ENCODE data around the gene LEPR.
"Not testable (repeated sequence)": the region's sequence is repeated elsewhere in the genome, so short reads cannot be mapped to it uniquely, and the experiment has no call there.

The LEPR gene

GRCh38 chr1:65420590-65421350 lies at the start of gene LEPR, which contains the start of gene LEPROT:
Gene LEPR (plus strand): TSS chr1:65420668. CDS start chr1:65565566, 144,898 bp downstream.
Gene LEPROT (plus strand): TSS chr1:65420668. CDS start chr1:65420725, 57 bp downstream.
- no peak for DNase-seq

DNA sequence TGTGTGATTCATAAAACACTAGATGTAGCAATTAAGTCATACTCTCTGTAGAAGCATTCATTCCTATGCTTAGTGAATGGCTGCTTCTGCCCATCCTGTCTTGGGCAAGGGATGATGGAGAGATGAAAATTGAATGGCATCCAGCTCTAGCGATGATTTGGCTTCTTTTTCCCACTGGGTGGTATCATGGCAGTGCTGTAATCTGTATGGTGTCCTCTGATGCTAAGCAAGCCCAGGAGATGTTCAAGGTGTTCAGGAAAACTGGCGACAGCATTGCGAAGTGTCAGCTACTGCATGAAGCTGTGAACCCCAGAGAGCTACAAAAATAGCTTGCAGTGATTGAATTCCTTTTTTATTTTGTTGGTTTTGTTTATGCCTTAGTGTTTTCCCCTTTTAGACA lies 48.9 kb upstream of the LEPR start:
- no peak for DNase-seq

- no peak for DNase-seq
These were observed 47.9 kb upstream of the LEPR start for GRCh38 chr1:65372557-65372956.

DNA sequence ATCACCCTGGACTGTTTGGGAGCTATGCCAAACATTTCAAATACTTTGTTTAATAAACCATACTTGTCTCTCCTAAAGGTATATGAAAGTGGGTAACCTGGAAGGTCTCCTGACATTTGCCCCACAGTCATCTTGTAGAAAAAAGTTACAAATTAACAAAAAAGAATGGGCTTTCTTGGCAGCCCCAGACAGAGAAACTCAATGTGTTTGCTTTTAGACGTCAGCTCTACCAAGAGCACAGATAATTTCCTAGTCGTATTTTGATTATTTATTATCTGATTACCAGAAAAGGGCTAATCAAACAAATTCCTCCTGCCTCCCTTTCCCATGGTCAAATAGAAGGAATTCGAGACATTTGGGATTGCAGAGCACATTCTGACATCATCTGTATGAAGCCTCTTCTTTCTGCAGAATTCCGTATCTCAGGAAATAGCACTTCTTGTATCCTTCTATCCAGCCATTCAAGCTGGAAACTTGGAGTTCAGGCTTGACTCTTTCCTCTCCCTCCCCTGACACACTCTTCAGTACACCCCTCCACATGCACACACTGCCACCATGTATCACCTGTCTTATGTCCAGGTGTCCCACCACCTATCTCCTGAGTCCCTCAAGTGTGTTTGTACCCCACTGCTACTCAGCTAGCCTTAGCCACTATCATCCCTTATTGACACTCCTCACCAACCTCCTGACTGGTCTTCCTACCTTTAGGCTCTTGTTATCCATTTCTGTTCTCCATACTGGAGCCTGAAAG lies 42.8 kb upstream of the LEPR start:
- DNase-seq = no peak

DNA sequence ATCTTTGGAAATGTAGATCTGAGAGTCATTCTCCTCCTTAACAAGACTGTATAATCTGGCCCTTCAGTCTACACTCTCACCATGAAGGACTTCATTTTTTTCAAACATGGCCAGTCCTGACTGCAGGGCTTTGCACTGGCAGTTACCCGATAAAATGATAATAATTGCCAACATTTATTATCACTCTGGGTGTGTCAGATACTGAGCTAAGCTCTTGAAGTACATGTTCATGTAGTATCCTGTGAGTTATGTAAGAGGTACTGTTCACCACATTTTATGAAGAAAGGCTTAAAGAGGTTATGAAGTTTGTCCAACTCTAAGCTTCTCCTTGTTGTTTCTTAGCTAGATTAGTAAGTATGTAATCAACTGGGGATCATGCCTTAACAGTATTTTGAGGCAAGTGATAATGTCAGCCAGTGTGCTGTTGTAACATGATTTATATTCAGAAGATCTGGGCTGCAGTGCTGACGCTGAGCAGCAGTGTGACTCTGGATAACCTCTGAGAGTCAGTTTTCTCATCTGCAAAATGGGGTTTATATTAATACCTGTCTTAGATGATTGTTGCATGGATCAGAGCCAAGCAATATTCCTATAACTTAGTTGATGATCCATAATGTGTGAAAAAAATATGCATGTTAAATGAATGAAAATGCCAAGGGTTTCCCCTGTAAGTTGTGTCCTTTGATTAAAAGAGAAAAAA lies 42.1 kb upstream of the LEPR start:
- DNase-seq = no peak

DNA sequence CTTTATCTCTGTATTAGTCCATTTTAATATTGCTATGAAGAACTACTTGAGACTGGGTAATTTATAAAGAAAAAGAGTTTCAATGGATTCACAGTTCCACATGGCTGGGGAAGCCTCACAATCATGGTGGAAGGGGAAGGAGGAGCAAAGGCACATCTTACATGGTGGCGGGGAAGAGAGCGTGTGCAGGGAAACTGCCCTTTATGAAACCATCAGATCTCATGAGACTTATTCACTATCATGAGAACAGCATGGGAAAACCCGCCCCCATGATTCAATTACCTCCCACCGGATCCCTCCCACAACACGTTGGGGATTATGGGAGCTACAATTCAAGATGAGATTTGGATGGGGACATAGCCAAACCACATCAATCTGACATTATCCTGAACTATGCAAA lies 36.0 kb upstream of the LEPR start:
- not testable (repeated sequence) for DNase-seq

GRCh38 chr1:65386439-65386838 lies 34.0 kb upstream of the LEPR start:
- no peak for DNase-seq

DNA sequence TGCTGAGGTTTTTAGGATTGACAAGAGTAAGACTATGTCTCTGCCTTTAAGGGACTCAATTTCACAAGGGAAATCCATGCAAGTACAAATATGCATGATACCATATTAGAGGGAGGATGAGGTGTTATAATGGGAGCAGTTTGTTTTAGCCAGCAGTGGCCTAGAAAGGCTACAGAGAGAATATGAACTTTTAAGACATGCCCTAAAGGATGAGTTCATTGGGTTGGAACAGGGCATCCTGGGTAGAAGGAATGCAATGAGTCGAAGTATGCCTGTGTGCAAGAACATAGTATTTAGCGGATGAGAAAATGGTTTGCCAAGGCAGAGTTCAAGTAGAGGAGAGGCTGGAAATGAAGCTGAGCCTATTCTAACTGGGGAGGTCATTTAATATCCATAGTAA lies 32.6 kb upstream of the LEPR start:
- no peak for DNase-seq

DNA sequence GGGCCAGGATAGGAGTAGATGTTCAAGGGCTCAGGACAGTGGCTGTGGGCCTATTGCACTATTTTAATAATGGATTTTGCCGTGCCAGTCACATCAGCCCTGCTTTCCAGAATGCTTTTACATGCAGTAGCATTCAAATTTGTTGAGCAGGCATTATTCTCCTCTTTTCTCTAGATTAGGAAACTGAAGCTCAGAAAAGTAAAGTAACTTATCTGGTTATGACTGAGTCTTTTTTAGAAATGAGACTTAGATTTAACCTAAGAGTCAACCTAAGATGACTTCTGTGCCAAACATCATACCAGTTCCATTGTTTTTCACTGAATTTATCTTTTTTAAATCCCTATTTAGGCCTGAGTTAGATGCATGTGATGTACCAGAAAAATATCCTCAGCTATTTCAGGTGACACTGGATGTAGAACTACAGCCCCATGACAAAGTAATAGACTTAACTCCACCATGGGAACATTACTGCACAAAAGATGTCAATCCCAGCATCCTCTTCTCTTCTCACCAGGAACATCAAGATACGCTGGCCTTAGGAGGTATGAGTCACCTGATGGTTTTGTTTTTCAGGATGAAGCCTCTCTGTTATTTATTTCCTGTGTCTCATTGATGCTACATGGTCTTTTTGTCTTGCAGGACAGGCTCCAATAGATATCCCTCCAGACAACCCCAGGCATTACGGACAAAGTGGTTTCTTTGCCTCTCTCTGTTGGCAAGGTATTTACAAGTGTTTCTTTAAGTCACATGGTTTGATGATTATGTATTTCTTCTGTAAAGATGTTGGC lies 31.4 kb upstream of the LEPR start:
- DNase-seq = no peak

DNA sequence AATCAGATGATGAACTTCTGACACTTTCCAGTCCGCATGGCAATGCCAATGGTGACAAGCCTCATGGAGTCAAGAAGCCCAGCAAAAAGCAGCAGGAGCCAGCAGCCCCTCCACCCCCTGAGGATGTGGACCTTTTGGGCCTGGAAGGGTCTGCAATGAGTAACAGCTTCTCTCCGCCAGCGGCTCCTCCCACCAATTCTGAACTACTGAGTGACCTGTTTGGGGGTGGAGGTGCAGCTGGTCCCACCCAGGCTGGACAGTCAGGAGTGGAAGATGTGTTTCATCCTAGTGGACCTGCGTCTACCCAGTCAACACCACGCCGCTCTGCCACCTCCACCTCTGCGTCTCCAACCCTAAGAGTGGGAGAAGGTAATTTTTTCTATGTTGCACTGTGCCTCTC lies 28.0 kb upstream of the LEPR start:
- no peak for DNase-seq

DNA sequence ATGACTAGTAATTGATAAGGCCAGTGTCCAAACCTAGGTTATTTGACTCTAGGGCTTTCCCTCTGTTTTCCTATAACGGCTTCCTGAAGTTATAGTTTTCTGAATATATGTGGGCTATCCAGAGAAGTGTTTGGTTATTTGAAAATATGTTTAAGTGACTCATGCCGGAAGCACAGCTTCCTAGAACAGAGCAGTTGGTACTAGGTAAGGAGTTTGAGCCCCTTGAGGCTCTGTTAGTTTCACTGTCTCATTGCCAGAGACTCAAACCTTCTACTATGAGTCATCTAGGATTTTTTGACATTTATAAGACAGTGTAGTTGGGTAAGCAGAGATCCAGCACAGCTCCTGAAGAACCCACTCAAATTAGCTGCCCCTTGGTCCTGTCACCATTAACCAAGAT lies 27.1 kb upstream of the LEPR start:
- DNase-seq = no peak

DNA sequence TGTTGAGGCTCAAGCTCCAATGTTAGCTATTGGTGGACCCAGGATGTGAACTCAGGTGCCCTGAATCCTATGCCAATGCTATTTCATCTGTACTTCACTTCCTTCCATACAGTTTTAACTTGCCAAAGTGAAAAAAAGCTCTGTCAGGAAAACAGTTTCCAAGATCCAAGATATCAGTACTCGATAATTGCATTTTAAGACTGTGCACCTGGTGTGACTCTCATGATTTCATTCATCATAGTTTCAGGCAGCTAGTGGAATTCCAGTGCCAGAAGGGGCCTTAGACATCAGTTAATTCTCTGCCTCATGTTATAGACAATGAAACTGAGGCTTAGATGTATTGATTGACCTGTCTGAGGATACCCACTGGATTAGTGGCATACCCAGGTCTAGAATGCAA lies 26.5 kb upstream of the LEPR start:
- no peak for DNase-seq

DNA sequence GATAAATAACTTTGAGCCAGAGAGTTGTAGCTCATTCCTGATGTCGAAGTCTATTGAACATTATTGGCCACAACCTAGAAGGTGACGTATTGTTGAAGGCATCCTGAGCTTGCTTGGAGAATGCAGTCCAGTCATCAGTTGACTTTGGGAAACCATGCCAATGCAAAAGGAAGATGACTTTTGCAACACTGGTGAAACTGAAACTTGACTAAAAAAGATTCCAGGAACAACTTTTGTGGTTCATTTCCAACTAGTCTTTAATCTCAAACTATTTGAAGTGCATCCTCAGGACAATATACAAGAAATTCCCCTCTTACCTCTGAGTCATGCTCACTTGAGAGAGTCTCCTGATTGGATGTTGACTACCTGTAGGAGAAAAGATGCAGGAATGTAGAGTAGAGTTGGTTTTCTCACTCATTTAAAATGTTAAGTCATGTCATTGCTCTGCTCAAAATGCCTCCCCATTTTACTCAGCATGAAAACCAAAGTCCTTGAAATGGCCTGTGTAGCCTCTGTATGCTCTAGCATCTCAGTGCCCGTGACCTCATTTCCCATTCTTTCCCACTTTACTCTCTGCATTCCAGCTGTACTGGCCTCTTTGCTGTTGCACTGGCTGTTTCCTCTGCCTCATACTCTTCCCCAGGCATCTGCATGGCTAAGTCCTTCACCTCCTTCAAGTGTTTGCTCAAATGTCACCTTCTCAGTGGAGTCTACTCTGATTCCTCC lies 24.4 kb upstream of the LEPR start:
- no peak for DNase-seq

DNA sequence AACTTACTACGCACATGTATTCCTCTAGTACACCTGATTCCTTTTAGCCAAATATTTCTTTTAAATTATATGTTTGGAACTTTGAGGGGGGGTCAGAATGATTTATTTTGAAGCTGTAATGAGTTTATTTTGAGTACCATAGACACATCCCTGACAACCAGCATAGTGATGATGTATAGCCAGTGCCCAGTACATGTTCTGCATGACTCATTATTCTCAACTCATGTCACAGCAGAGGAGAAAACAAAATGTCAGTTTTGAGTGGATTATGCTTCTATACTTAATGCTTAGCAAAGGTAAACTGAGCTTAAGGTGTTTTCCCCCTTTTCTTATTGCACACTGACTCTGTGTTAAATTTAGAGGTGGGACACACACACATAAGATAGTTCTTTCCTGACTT lies 22.4 kb upstream of the LEPR start:
- DNase-seq = no peak

GRCh38 chr1:65399003-65399402 lies 21.5 kb upstream of the LEPR start:
- no peak for DNase-seq

DNA sequence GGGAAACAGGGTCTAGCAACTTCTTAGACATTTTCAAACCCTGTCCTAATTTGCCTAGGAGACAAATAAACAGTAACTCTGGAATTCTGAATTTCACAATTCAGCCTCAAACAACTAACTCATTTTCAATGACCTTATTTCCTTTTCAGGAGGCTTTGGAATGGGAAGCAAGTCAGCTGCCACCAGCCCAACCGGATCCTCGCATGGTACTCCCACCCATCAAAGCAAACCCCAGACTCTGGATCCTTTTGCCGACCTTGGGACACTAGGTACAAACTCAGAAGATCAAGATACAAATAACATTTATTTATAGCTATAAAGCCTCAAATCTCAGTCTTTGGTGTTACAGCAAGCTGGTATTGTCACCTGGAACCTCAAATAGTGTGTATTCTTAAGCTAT lies 18.9 kb upstream of the LEPR start:
- DNase-seq = no peak

DNA sequence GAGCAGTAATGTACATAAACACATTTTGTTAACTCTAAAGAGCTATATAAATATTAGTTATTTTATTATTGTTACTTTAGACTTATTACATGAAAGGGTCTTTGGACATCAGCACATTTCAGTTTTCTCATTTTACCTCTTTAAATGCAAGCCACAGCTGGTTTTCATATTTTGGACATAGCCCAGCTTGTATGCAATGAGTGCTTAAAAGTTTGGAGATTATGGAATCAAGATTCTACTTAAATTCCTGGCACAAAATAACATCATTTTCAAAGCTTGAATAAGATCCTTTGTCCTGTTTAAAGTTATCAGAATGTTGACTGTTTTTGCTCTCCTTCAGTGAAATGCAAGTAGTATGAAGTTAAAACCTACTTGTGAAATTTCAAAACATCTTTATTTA lies 15.5 kb upstream of the LEPR start:
- no peak for DNase-seq

DNA sequence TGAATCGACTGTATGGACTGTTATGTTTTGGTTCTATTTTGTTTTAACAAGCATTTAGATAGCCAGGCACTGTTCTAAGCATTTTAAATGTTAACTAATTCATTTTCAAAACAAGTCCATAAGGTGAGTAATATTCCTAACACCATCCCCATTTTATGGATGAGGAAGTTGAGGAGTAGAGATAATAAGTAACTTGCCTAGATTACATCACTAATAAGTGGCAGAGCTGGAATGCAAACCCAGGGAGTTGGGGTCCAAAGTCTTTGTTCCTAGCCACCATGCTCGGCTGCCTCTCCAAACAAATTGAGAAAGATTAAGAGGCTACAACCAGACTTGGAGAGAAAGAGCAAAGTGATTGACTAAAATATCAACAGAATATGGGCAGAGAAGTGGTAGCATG lies 12.6 kb upstream of the LEPR start:
- no peak for DNase-seq

- no peak for DNase-seq
These were observed 11.2 kb upstream of the LEPR start for GRCh38 chr1:65409314-65409713.

DNA sequence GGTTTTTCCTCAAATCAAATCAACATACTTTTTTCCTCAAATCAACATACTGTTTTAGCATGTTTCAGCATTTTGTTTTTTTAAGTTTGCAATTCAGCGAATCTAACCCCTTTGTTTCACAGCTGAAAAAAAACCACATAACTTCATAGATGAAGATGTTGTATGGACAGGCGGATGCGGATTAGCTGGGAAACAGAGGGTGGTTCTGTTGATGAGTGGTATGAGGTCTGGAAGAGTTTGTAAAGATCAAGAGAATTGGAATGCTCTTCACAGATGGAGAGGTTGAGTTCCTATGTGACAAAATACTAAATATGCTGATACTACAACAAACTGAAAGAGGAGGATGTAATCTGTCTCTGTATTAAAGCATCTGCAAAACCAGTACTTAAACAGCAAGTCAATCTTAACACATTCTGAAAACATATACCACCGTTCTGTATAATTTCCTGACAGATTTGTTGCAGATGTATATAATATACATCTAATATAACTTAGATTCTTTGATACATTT lies 10.6 kb upstream of the LEPR start:
- DNase-seq = no peak

DNA sequence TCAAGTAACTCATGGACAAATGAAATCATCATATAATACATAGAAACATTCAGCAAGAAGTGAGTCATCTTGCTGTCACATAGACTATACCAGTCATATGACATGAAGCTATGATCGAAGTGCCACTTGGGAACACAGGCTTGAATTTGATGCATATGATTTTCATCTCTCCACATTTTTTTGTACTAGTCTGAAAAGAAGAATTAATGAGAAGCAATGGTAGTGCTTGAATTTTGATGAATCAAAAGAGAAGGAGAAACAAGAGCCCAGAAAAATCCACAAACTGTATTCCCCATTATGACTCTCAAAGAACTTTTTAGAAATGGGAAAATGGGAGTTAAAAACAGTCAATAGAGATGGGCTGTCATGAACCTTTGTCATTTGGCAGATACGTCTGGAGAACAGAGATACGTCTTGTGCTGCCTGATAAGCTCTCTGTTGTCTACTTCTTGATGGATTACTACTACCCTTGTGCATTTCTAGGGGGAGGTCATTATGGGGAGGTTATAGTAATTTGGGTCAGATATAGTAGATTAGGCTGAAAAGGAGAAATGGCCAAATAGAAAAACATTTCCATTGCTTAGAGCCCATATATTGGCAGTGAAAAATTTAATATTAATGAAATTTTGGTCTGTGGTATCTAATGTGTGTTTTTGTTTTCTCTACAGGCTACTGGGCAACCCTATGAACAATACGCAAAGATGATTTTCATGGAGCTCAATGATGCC lies 8.0 kb upstream of the LEPR start:
- DNase-seq = no peak

Data from activated CD8-positive, alpha-beta memory T cell treated with anti-CD3 and anti-CD28 coated beads, Interleukin-2, amount 50 U/mL, for 48 hours (primary cell).